ENCODE measurements around the gene GABRA5.

DNA sequence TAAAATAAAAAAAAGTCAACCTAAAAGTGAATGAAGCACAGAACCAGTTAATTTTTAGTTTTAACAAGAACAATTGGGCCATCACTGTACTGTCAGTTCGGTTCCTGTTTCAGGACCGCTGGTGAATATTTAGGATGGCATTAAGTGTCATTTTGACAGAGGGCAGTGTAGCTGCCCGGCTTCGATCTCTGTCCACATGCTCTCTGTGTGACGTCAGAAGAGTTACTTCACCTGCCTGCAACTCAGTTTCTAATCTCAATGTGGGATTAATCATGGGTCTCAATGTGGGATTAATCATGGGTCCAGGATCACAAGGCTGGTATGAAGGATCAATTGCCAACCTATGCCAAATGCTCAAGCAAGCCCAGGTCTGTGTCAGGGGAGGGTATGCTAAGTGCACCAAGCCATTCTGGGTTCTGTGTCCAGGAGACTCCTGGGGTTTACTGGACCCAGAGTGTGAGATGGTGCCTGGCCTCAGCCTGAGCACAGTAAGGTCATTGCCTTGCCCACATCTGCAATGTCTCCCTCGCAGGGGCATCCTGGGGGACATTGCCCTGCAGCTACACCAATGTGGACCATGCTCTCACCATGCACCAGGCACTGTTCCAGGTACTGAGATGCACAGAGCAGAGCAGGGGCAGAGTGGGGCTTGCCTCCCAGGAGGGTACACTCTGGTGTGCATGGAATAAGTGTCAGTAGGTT lies 8.1 kb downstream of the GABRA5 start:
- TF ChIP-seq, protein P1, sequence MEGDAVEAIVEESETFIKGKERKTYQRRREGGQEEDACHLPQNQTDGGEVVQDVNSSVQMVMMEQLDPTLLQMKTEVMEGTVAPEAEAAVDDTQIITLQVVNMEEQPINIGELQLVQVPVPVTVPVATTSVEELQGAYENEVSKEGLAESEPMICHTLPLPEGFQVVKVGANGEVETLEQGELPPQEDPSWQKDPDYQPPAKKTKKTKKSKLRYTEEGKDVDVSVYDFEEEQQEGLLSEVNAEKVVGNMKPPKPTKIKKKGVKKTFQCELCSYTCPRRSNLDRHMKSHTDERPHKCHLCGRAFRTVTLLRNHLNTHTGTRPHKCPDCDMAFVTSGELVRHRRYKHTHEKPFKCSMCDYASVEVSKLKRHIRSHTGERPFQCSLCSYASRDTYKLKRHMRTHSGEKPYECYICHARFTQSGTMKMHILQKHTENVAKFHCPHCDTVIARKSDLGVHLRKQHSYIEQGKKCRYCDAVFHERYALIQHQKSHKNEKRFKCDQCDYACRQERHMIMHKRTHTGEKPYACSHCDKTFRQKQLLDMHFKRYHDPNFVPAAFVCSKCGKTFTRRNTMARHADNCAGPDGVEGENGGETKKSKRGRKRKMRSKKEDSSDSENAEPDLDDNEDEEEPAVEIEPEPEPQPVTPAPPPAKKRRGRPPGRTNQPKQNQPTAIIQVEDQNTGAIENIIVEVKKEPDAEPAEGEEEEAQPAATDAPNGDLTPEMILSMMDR (conservative IDR thresholded peaks at IDR 0.05 in 1 of 2, IDR thresholded peaks at IDR 0.05 in 1 of 2; ENCODE audit: low read depth in 1 of 2, low read length in 2 of 2), result no peak
- no peak for TF ChIP-seq EZH2 (IDR thresholded peaks at IDR 0.05; ENCODE audit: low read length, missing control alignments)
